K562 (cell line): Measurements from ENCODE around the gene FAM162B. TPM values are rescaled to one million over a fixed set of nuclear protein-coding genes. Genes with fewer than 3 reads are reported as not detected.

ENCODE experiments used
- ATF6 ChIP-seq: sonication (generic); formaldehyde crosslinking; IDR thresholded peaks from 2 replicates; pipeline ENCODE4 v1.4.0; 2020; ENCODE audit warnings: mild to moderate bottlenecking, missing genetic modification reagents
- CEBPB ChIP-seq: fragments of 450-650 bp; IDR thresholded peaks from 2 replicates; pipeline ENCODE4 v1.6.1; 2016; ENCODE audit warnings: missing genetic modification characterization, missing compliant biosample characterization
- CEBPG ChIP-seq, 3 experiments: fragments of 200-800 bp in 1 of 3; sonication (Bioruptor generic) in 1 of 3; sonication (generic) in 1 of 3; formaldehyde crosslinking in 1 of 3; IDR thresholded peaks in 2 of 3; conservative IDR thresholded peaks in 1 of 3; 2 replicates each; pipeline versions ENCODE4 v1.6.1 to v1.8.0; 2016 to 2022; ENCODE audit warnings: missing compliant biosample characterization in 2 of 3, missing genetic modification characterization in 2 of 3, mild to moderate bottlenecking in 1 of 3, missing genetic modification reagents in 1 of 3
- ELK3 ChIP-seq: fragments of 450-650 bp; formaldehyde crosslinking; IDR thresholded peaks from 2 replicates; pipeline ENCODE4 v1.4.0; 2020; ENCODE audit warnings: mild to moderate bottlenecking
- LARP7 ChIP-seq: fragments of 450-650 bp; IDR thresholded peaks from 2 replicates; pipeline ENCODE4 v1.6.1; 2016
- MBD2 ChIP-seq: sonication (generic); IDR thresholded peaks from 2 replicates; pipeline ENCODE4 v1.6.1; 2016; ENCODE audit warnings: low read depth, borderline replicate concordance
- SIN3B ChIP-seq: fragments of 450-650 bp; IDR thresholded peaks from 2 replicates; pipeline ENCODE4 v1.6.1; 2017; ENCODE audit warnings: low read depth, mild to moderate bottlenecking, moderate library complexity
- SMARCA4 ChIP-seq: fragments of 450-650 bp; IDR thresholded peaks from 2 replicates; pipeline ENCODE4 v1.6.1; 2016
- SOX6 ChIP-seq: fragments of 450-650 bp; IDR thresholded peaks from 2 replicates; pipeline ENCODE4 v1.6.1; 2014; ENCODE audit warnings: mild to moderate bottlenecking
- SP2 ChIP-seq: IDR thresholded peaks from 2 replicates; pipeline ENCODE4 v1.6.1; 2011; ENCODE audit warnings: mild to moderate bottlenecking, low read depth, low read length, moderate library complexity; ENCODE audit not compliant: poor library complexity, severe bottlenecking; ENCODE audit errors: extremely low read depth
- STAT5A ChIP-seq: IDR thresholded peaks from 2 replicates; pipeline ENCODE4 v1.6.1; 2012; ENCODE audit warnings: low read length, inconsistent platforms, borderline replicate concordance
- TEAD4 ChIP-seq, 2 experiments: sonication (generic) in 1 of 2; formaldehyde crosslinking in 1 of 2; IDR thresholded peaks; 2 replicates each; pipeline versions ENCODE4 v1.6.1 to v1.8.0; 2012 to 2022; ENCODE audit warnings: borderline replicate concordance in 1 of 2, inconsistent platforms in 1 of 2, low read length in 1 of 2, mild to moderate bottlenecking in 1 of 2, missing genetic modification reagents in 1 of 2
- UBTF ChIP-seq, 2 experiments: IDR thresholded peaks; 2 replicates each; pipeline ENCODE4 v1.6.1; 2012; ENCODE audit warnings: improper control_type of control experiment in 2 of 2, low read depth in 2 of 2, low read length in 2 of 2, borderline replicate concordance in 1 of 2
- VEZF1 ChIP-seq: fragments of 200-800 bp; sonication (Bioruptor generic); IDR thresholded peaks from 2 replicates; pipeline ENCODE4 v1.6.1; 2017; ENCODE audit warnings: missing genetic modification characterization, missing compliant biosample characterization
- ZBTB26 ChIP-seq: fragments of 450-650 bp; formaldehyde crosslinking; IDR thresholded peaks from 2 replicates; pipeline ENCODE4 v1.4.0; 2022; ENCODE audit warnings: missing genetic modification characterization
- ZNF263 ChIP-seq: sonication (generic); formaldehyde crosslinking; IDR thresholded peaks from 2 replicates; pipeline ENCODE4 v1.8.0; 2022; ENCODE audit warnings: mild to moderate bottlenecking, missing genetic modification reagents, borderline replicate concordance
- polyA plus RNA-seq, 8 experiments: library from polyadenylated mRNA; depleted of rRNA in 4 of 8; stranded (reverse) in 5 of 8; unstranded in 3 of 8; fragments of >200 nt; fragmentation: Nextera tagmentation in 2 of 8; fragmentation: Illumina TruSeq in 1 of 8; extraction: Ambion mirVana in 2 of 8; extraction: Trizol in 1 of 8; gene quantifications; 2 replicates each; pipeline versions ENCODE4 v1.2.1 to v1.2.3, GENCODE V29; 2011 to 2014; ENCODE audit warnings: inconsistent platforms in 1 of 8, missing spikeins in 1 of 8
- total RNA-seq, 7 experiments: library from RNA; depleted of rRNA in 6 of 7; stranded (reverse); fragments of >200 nt in 6 of 7; fragmentation: Illumina TruSeq in 2 of 7; extraction: Trizol in 2 of 7; gene quantifications; 2 replicates each; pipeline versions ENCODE4 v1.2.1 to v1.2.3, GENCODE V29; 2011 to 2021; ENCODE audit warnings: low replicate concordance in 1 of 7

The FAM162B gene
- total and polyA plus RNA-seq, 9 of the 15 experiments (the other 6 are each of a cell fraction or from before 2014, with no cell fraction given) = not detected

GRCh38 chr6:116766506-116767176 lies 1.1 kb upstream of the FAM162B start (continued):
- TF ChIP-seq ZBTB26 (no peak), LARP7 (no peak), SIN3B (no peak), SP2 (no peak), MBD2 (no peak), SMARCA4 (peak; percentile 35; the same call in 1 of the 2 replicates), ZNF263 (CRISPR knock-in tag) (no peak), ELK3 (no peak), ATF6 (CRISPR knock-in tag) (no peak), CEBPB (tag) (peak; percentile 85), CEBPG (CRISPR knock-in tag; IDR thresholded peaks at IDR 0.05) (no peak), CEBPG (tag; conservative IDR thresholded peaks at IDR 0.05 in 1 of 2, IDR thresholded peaks at IDR 0.05 in 1 of 2) (0 out of 4 replicates have a peak, but pooled peaks of 1 of the 2 experiments have one; percentile 16), UBTF (IDR thresholded peaks at IDR 0.05; ENCODE audit: borderline replicate concordance in 1 of 2, low read depth in 2 of 2, low read length in 2 of 2) (no peak), VEZF1 (no peak), STAT5A (peak; percentile 35; the same call in 1 of the 2 replicates), SOX6 (no peak), TEAD4 (IDR thresholded peaks at IDR 0.05; ENCODE audit: low read length) (peak; percentile 64; the same call in 1 of the 2 replicates), TEAD4 (CRISPR knock-in tag; IDR thresholded peaks at IDR 0.05; ENCODE audit: borderline replicate concordance) (no peak)
